H9 (cell line): Measurements from ENCODE around the gene ZBTB16. TPM values are rescaled to one million over a fixed set of nuclear protein-coding genes. Genes with fewer than 3 reads are reported as not detected.

Source experiments
- DNase-seq: peaks from one replicate; pipeline ENCODE4 v3.0.0-alpha.2; 2017
- H2AFZ ChIP-seq: one replicate; pipeline ENCODE4 v1.6.1; 2013; ENCODE audit warnings: mild to moderate bottlenecking, low read length, control low read depth, moderate library complexity
- H2AK5ac ChIP-seq: 2 replicates; pipeline ENCODE4 v1.6.1; 2013; ENCODE audit warnings: low read length, control low read depth, mixed read lengths; ENCODE audit not compliant: insufficient read length
- H2BK120ac ChIP-seq: one replicate; pipeline ENCODE4 v1.6.1; 2013; ENCODE audit warnings: low read depth, mild to moderate bottlenecking, low read length, control low read depth, inconsistent platforms; ENCODE audit not compliant: poor library complexity, severe bottlenecking
- H2BK12ac ChIP-seq: 2 replicates; pipeline ENCODE4 v1.6.1; 2013; ENCODE audit warnings: low read length, control low read depth, mixed read lengths, low read depth; ENCODE audit not compliant: insufficient read length
- H2BK15ac ChIP-seq: 2 replicates; pipeline ENCODE4 v1.6.1; 2013; ENCODE audit warnings: low read depth, low read length, control low read depth
- H2BK20ac ChIP-seq: one replicate; pipeline ENCODE4 v1.6.1; 2013; ENCODE audit warnings: low read depth, mild to moderate bottlenecking, low read length, control low read depth, inconsistent platforms; ENCODE audit not compliant: poor library complexity, severe bottlenecking
- H2BK5ac ChIP-seq: 2 replicates; pipeline ENCODE4 v1.6.1; 2013; ENCODE audit warnings: low read length, control low read depth, mixed read lengths; ENCODE audit not compliant: insufficient read length
- H3K14ac ChIP-seq: 2 replicates; pipeline ENCODE4 v1.6.1; 2013; ENCODE audit warnings: low read length, control low read depth; ENCODE audit not compliant: insufficient read depth
- H3K18ac ChIP-seq: 2 replicates; pipeline ENCODE4 v1.6.1; 2013; ENCODE audit warnings: low read depth, mild to moderate bottlenecking, mixed read lengths, low read length, control low read depth; ENCODE audit not compliant: insufficient read length
- H3K23ac ChIP-seq: 2 replicates; pipeline ENCODE4 v1.6.1; 2013; ENCODE audit warnings: low read length, control low read depth, mixed read lengths, low read depth; ENCODE audit not compliant: insufficient read length
- H3K23me2 ChIP-seq: 2 replicates; pipeline ENCODE4 v1.6.1; 2013; ENCODE audit warnings: low read depth, mild to moderate bottlenecking, mixed read lengths, low read length, control low read depth; ENCODE audit not compliant: insufficient read length, poor library complexity, severe bottlenecking
- H3K27ac ChIP-seq: 2 replicates; pipeline ENCODE4 v1.5.1; 2013; ENCODE audit warnings: low read length, control low read depth, mixed read lengths, low read depth; ENCODE audit not compliant: insufficient read length
- H3K27me3 ChIP-seq: 2 replicates; pipeline ENCODE4 v1.6.1; 2013; ENCODE audit warnings: low read length, control low read depth, inconsistent platforms; ENCODE audit not compliant: insufficient read depth
- H3K4ac ChIP-seq: 2 replicates; pipeline ENCODE4 v1.6.1; 2013; ENCODE audit warnings: low read depth, mild to moderate bottlenecking, control low read depth, inconsistent platforms, low read length, moderate library complexity
- H3K4me1 ChIP-seq: 2 replicates; pipeline ENCODE4 v1.6.1; 2013; ENCODE audit warnings: low read length, control low read depth, inconsistent platforms; ENCODE audit not compliant: insufficient read depth
- H3K4me2 ChIP-seq: 2 replicates; pipeline ENCODE4 v1.6.1; 2013; ENCODE audit warnings: low read length, control low read depth, mixed read lengths; ENCODE audit not compliant: insufficient read length, insufficient read depth
- H3K56ac ChIP-seq: 2 replicates; pipeline ENCODE4 v1.6.1; 2013; ENCODE audit warnings: low read depth, mild to moderate bottlenecking, mixed read lengths, low read length, control low read depth; ENCODE audit not compliant: insufficient read length
- H3K79me1 ChIP-seq: 2 replicates; pipeline ENCODE4 v1.6.1; 2013; ENCODE audit warnings: low read depth, mild to moderate bottlenecking, moderate library complexity, low read length, control low read depth, inconsistent platforms; ENCODE audit not compliant: insufficient read depth, poor library complexity, severe bottlenecking
- H3K79me2 ChIP-seq: 2 replicates; pipeline ENCODE4 v1.6.1; 2013; ENCODE audit warnings: low read length, control low read depth, inconsistent platforms; ENCODE audit not compliant: insufficient read depth
- H3K9ac ChIP-seq: 2 replicates; pipeline ENCODE4 v1.6.1; 2013; ENCODE audit warnings: low read length, control low read depth, mixed read lengths; ENCODE audit not compliant: insufficient read length; ENCODE audit errors: extremely low read depth
- H3K9me3 ChIP-seq: one replicate; pipeline ENCODE4 v1.6.1; 2013; ENCODE audit warnings: low read depth, low read length, inconsistent platforms; ENCODE audit not compliant: control insufficient read depth
- H3T11ph ChIP-seq: one replicate; pipeline ENCODE4 v1.6.1; 2013; ENCODE audit warnings: mild to moderate bottlenecking, low read length, control low read depth, inconsistent platforms
- H4K20me1 ChIP-seq: one replicate; pipeline ENCODE4 v1.6.1; 2013; ENCODE audit not compliant: control insufficient read depth, insufficient read length, insufficient read depth
- H4K5ac ChIP-seq: 2 replicates; pipeline ENCODE4 v1.6.1; 2013; ENCODE audit warnings: low read depth, mild to moderate bottlenecking, mixed read lengths, low read length, control low read depth; ENCODE audit not compliant: insufficient read length
- H4K8ac ChIP-seq: replicated peaks from 2 replicates; pipeline ENCODE4 v1.6.1; 2013; ENCODE audit warnings: low read length, control low read depth, mixed read lengths, low read depth; ENCODE audit not compliant: insufficient read length
- H4K91ac ChIP-seq: 2 replicates; pipeline ENCODE4 v1.6.1; 2013; ENCODE audit warnings: low read depth, mild to moderate bottlenecking, moderate library complexity, mixed read lengths, low read length, control low read depth; ENCODE audit not compliant: insufficient read length
- H3K27ac Mint-ChIP-seq, 3 experiments: 2 replicates in 2 of 3; 3 replicates in 1 of 3; pipeline ENCODE4 v1.8.0; 2020 to 2021; ENCODE audit warnings: mixed read lengths in 3 of 3, mild to moderate bottlenecking in 1 of 3, moderate library complexity in 1 of 3
- H3K27me3 Mint-ChIP-seq: 2 replicates; pipeline ENCODE4 v1.8.0; 2021; ENCODE audit warnings: low read depth, mild to moderate bottlenecking, moderate library complexity, mixed read lengths
- H3K36me3 Mint-ChIP-seq, 3 experiments: 2 replicates in 2 of 3; 3 replicates in 1 of 3; pipeline ENCODE4 v1.8.0; 2020 to 2021; ENCODE audit warnings: low read depth in 3 of 3, mixed read lengths in 3 of 3; ENCODE audit not compliant: insufficient read depth in 1 of 3
- H3K4me1 Mint-ChIP-seq, 2 experiments: 2 replicates each; pipeline ENCODE4 v1.8.0; 2020; ENCODE audit warnings: mixed read lengths in 2 of 2
- H3K4me3 Mint-ChIP-seq, 2 experiments: 2 replicates in 1 of 2; 3 replicates in 1 of 2; pipeline ENCODE4 v1.8.0; 2020 to 2021; ENCODE audit warnings: mild to moderate bottlenecking in 2 of 2, mixed read lengths in 2 of 2, moderate library complexity in 1 of 2
- H3K9me3 Mint-ChIP-seq, 2 experiments: 2 replicates in 1 of 2; 3 replicates in 1 of 2; pipeline ENCODE4 v1.8.0; 2020; ENCODE audit warnings: mild to moderate bottlenecking in 2 of 2, mixed read lengths in 2 of 2, moderate library complexity in 1 of 2
- CTCF ChIP-seq: fragments of 200-600 bp; sonication (generic); conservative IDR thresholded peaks from 3 replicates; pipeline ENCODE4 v1.8.0; 2021; ENCODE audit warnings: antibody characterized with exemption, mild to moderate bottlenecking
- WGBS: extraction: QIAGEN DNeasy Blood & Tissue Kit; methylation state at CpG from one replicate; pipeline ENCODE4 v1.1.7; 2013; ENCODE audit warnings: missing lambda C conversion rate, low lambda C conversion rate, mixed read lengths; ENCODE audit not compliant: insufficient read length; ENCODE audit errors: extremely low coverage; 5-methylcytosine and 5-hydroxymethylcytosine counted together
- total RNA-seq: library from RNA; stranded (reverse); gene quantifications from 2 replicates; pipeline ENCODE4 v1.2.1, GENCODE V29; 2021

The ZBTB16 gene
- total RNA-seq, 1 experiment from 2014 or later: not detected

GRCh38 chr11:114175706-114176105 lies 116.2 kb downstream of the ZBTB16 start:
- H2BK12ac ChIP-seq: no peak overlapping the region
- H2AFZ ChIP-seq: no peak overlapping the region
- H3K27ac ChIP-seq: no peak overlapping the region
- no peak overlapping the region for H3K14ac ChIP-seq
- H3K79me2 ChIP-seq: no peaks in the 10 kb centered on the region
- TF ChIP-seq CTCF: no peak
- H4K20me1 ChIP-seq: no peaks in the 10 kb centered on the region
- H3K9ac ChIP-seq: no peak overlapping the region
- DNase-seq: no peak
- no peaks in the 10 kb centered on the region for H3K79me1 ChIP-seq
- no peak overlapping the region for H3K23ac ChIP-seq
- H3K27me3 Mint-ChIP-seq: peaks cover 12% of the 10 kb centered on the region
- no peak overlapping the region for H3K4ac ChIP-seq
- no peaks in the 10 kb centered on the region for H3K9me3 ChIP-seq
- H3K4me1 ChIP-seq: no peaks in the 10 kb centered on the region
- no peak overlapping the region for H3K27ac Mint-ChIP-seq
- no peak overlapping the region for H3K18ac ChIP-seq
- no peak overlapping the region for H4K5ac ChIP-seq
- no peak overlapping the region for H2BK15ac ChIP-seq
- H4K8ac ChIP-seq: no peak overlapping the region
- H3K4me1 Mint-ChIP-seq: peaks cover 13 to 37% of the 10 kb centered on the region in 2 experiments
- H4K91ac ChIP-seq: no peak overlapping the region
- no peaks in the 10 kb centered on the region for H3K23me2 ChIP-seq
- no peak overlapping the region for H2BK120ac ChIP-seq
- H3K56ac ChIP-seq: no peak overlapping the region
- no peak overlapping the region for H2AK5ac ChIP-seq
- no peak overlapping the region for H2BK20ac ChIP-seq
- no CpG with 5 or more reads among the region's 6 CpGs for WGBS
- H3K36me3 Mint-ChIP-seq: no peaks in the 10 kb centered on the region
- H2BK5ac ChIP-seq: no peak overlapping the region
- H3K27me3 ChIP-seq: no peaks in the 10 kb centered on the region
- H3K9me3 Mint-ChIP-seq: no peaks in the 10 kb centered on the region
- H3K4me3 Mint-ChIP-seq: no peak overlapping the region; a peak in 1 of 5 replicates
- no peak overlapping the region for H3K4me2 ChIP-seq
- no peak overlapping the region for H3T11ph ChIP-seq
